GM21381 (cell line): ENCODE data around the gene RAB43.

Experiments used
- ATAC-seq: cut with Tn5 transposase; IDR thresholded peaks from one replicate; pipeline ENCODE4 v1.9.1; 2021; ENCODE audit warnings: mild to moderate bottlenecking, moderate library complexity; ENCODE audit not compliant: unreplicated experiment

RAB43 gene

GRCh38 chr3:129040039-129040336 is 81.6 kb downstream of the RAB43 start:
- no peak for ATAC-seq

GRCh38 chr3:129039271-129040038 is 82.1 kb downstream of the RAB43 start:
- no peak for ATAC-seq

GRCh38 chr3:129038121-129038855 is 83.3 kb downstream of the RAB43 start:
- no peak for ATAC-seq
